ENCODE data around the gene BCL11A. TPM values are rescaled to one million over a fixed set of nuclear protein-coding genes. Genes with fewer than 3 reads are reported as not detected.
A peak's percentile ranks its signal among the peaks of the same experiment; 100 is the strongest.

The BCL11A gene
- total RNA-seq, 1 experiment from 2014 or later, result 91.4 TPM

GRCh38 chr2:60554646-60555065 is 1.2 kb upstream of the BCL11A start:
- no peak overlapping the region for H2BK120ac ChIP-seq (ENCODE audit: low read depth, low read length, poor library complexity, severe bottlenecking)
- H3K4me3 Mint-ChIP-seq, result peak overlapping the region; percentile 95 to 96
- H3K4me1 ChIP-seq (ENCODE audit: insufficient read depth, low read length), result no peaks in the 10 kb centered on the region
- no peak overlapping the region for H3T11ph ChIP-seq (ENCODE audit: low read length)
- peak overlapping the region; percentile 87 to 98 (median 90); a peak in 3 of 7 replicates for H3K27ac Mint-ChIP-seq
- no peaks in the 10 kb centered on the region for H3K79me1 ChIP-seq (ENCODE audit: insufficient read depth, low read depth, low read length, poor library complexity, severe bottlenecking)
- H2AFZ ChIP-seq (ENCODE audit: low read length), result no peak overlapping the region
- H2BK12ac ChIP-seq (ENCODE audit: insufficient read length, low read depth, low read length), result no peak overlapping the region
- no peak overlapping the region; the same call in 1 of the 2 replicates for H2BK15ac ChIP-seq (ENCODE audit: low read depth, low read length)
- no peak overlapping the region for H2BK5ac ChIP-seq (ENCODE audit: insufficient read length, low read length)
- no peaks in the 10 kb centered on the region for H4K20me1 ChIP-seq (ENCODE audit: control insufficient read depth, insufficient read depth, insufficient read length)
- peaks cover 0 to 8% (median 2%) of the 10 kb centered on the region in 3 experiments; a peak in 3 of 7 replicates for H3K36me3 Mint-ChIP-seq (ENCODE audit: insufficient read depth in 1 of 3, low read depth in 3 of 3)
- no peak overlapping the region for H2BK20ac ChIP-seq (ENCODE audit: low read depth, low read length, poor library complexity, severe bottlenecking)
- no peak overlapping the region for H4K8ac ChIP-seq (replicated peaks; ENCODE audit: insufficient read length, low read depth, low read length)
- no peaks in the 10 kb centered on the region for H3K27me3 ChIP-seq (ENCODE audit: insufficient read depth, low read length)
- no peak overlapping the region for H3K18ac ChIP-seq (ENCODE audit: insufficient read length, low read depth, low read length)
- no peak overlapping the region for H3K4ac ChIP-seq (ENCODE audit: low read depth, low read length)
- peaks cover 1% of the 10 kb centered on the region; the same call in 1 of the 2 replicates for H3K79me2 ChIP-seq (ENCODE audit: insufficient read depth, low read length)
- H4K5ac ChIP-seq (ENCODE audit: insufficient read length, low read depth, low read length), result no peak overlapping the region
- peaks cover 20% of the 10 kb centered on the region for H3K27me3 Mint-ChIP-seq (ENCODE audit: low read depth)
- WGBS (ENCODE audit: extremely low coverage, insufficient read length, low lambda C conversion rate), result no CpG with 5 or more reads among the region's 28 CpGs
- no peak overlapping the region for H3K56ac ChIP-seq (ENCODE audit: insufficient read length, low read depth, low read length)
- TF ChIP-seq, protein P1, sequence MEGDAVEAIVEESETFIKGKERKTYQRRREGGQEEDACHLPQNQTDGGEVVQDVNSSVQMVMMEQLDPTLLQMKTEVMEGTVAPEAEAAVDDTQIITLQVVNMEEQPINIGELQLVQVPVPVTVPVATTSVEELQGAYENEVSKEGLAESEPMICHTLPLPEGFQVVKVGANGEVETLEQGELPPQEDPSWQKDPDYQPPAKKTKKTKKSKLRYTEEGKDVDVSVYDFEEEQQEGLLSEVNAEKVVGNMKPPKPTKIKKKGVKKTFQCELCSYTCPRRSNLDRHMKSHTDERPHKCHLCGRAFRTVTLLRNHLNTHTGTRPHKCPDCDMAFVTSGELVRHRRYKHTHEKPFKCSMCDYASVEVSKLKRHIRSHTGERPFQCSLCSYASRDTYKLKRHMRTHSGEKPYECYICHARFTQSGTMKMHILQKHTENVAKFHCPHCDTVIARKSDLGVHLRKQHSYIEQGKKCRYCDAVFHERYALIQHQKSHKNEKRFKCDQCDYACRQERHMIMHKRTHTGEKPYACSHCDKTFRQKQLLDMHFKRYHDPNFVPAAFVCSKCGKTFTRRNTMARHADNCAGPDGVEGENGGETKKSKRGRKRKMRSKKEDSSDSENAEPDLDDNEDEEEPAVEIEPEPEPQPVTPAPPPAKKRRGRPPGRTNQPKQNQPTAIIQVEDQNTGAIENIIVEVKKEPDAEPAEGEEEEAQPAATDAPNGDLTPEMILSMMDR (conservative IDR thresholded peaks at IDR 0.05), result no peak
- peaks cover 51% of the 10 kb centered on the region for H3K23me2 ChIP-seq (ENCODE audit: insufficient read length, low read depth, low read length, poor library complexity, severe bottlenecking)
- H3K27ac ChIP-seq (ENCODE audit: insufficient read length, low read depth, low read length), result no peak overlapping the region
- no peak for DNase-seq
- H3K4me1 Mint-ChIP-seq, result peaks cover 16 to 20% of the 10 kb centered on the region in 2 experiments
- H3K14ac ChIP-seq (ENCODE audit: insufficient read depth, low read length), result no peak overlapping the region
- no peak overlapping the region for H3K9ac ChIP-seq (ENCODE audit: extremely low read depth, insufficient read length, low read length)
- H4K91ac ChIP-seq (ENCODE audit: insufficient read length, low read depth, low read length), result no peak overlapping the region
- H3K4me2 ChIP-seq (ENCODE audit: insufficient read depth, insufficient read length, low read length), result peak overlapping the region; percentile 94
- no peaks in the 10 kb centered on the region for H3K9me3 Mint-ChIP-seq
- H3K23ac ChIP-seq (ENCODE audit: insufficient read length, low read depth, low read length), result no peak overlapping the region
- H2AK5ac ChIP-seq (ENCODE audit: insufficient read length, low read length), result no peak overlapping the region
- H3K9me3 ChIP-seq (ENCODE audit: control insufficient read depth, low read depth, low read length), result no peaks in the 10 kb centered on the region
